SHP77 treated with DMSO at 0.1 percent for 48 hours (cell line): ENCODE data around the gene CTNND1.

Experiments used
- DNase-seq: peaks from one replicate; lab custom pipeline; 2025; lab: John Stamatoyannopoulos, UW

Gene CTNND1

GRCh38 chr11:57762235-57762861, 746 bp downstream of the CTNND1 start:
- DNase-seq: no peak

- DNase-seq: no peak
Observed at GRCh38 chr11:57763568-57763967, 2.0 kb downstream of the CTNND1 start.

- DNase-seq: no peak
Observed at GRCh38 chr11:57764021-57764420, 2.4 kb downstream of the CTNND1 start.

- DNase-seq: no peak
Observed at GRCh38 chr11:57764566-57764965, 3.0 kb downstream of the CTNND1 start.

GRCh38 chr11:57764972-57765371, 3.4 kb downstream of the CTNND1 start:
- DNase-seq: no peak

- no peak for DNase-seq
Observed at GRCh38 chr11:57770793-57771192, 9.2 kb downstream of the CTNND1 start.

GRCh38 chr11:57771365-57771764, 9.8 kb downstream of the CTNND1 start:
- DNase-seq: no peak

- DNase-seq: no peak
Observed at GRCh38 chr11:57772562-57772961, 11.0 kb downstream of the CTNND1 start.

- DNase-seq: no peak
Observed at GRCh38 chr11:57773026-57773598, 11.5 kb downstream of the CTNND1 start.

- no peak for DNase-seq
Observed at GRCh38 chr11:57775491-57775890, 13.9 kb downstream of the CTNND1 start.

- DNase-seq: no peak
Observed at GRCh38 chr11:57776031-57776521, 14.5 kb downstream of the CTNND1 start.

- no peak for DNase-seq
Observed at GRCh38 chr11:57776577-57777210, 15.1 kb downstream of the CTNND1 start.

- DNase-seq: no peak
Observed at GRCh38 chr11:57777969-57778317, 16.3 kb downstream of the CTNND1 start.

GRCh38 chr11:57778318-57779037, 16.9 kb downstream of the CTNND1 start:
- no peak for DNase-seq

GRCh38 chr11:57779276-57779675, 17.7 kb downstream of the CTNND1 start:
- DNase-seq: no peak

- DNase-seq: no peak
Observed at GRCh38 chr11:57781529-57781943, 19.9 kb downstream of the CTNND1 start.

GRCh38 chr11:57785072-57785471, 23.5 kb downstream of the CTNND1 start:
- DNase-seq: no peak

GRCh38 chr11:57786436-57786835, 24.8 kb downstream of the CTNND1 start:
- DNase-seq: no peak

- DNase-seq: no peak
Observed at GRCh38 chr11:57787006-57787604, 25.5 kb downstream of the CTNND1 start.

GRCh38 chr11:57787920-57788702, 26.5 kb downstream of the CTNND1 start:
- DNase-seq: no peak

GRCh38 chr11:57788703-57789088, 27.1 kb downstream of the CTNND1 start:
- no peak for DNase-seq
